CD1c-positive myeloid dendritic cell (primary cell): ENCODE data around the gene ZBTB6.
A peak's percentile ranks its signal among the peaks of the same experiment; 100 is the strongest.

ENCODE experiments used
- DNase-seq: peaks from one replicate; pipeline ENCODE4 v3.0.0-alpha.2; 2016; ENCODE audit errors: extremely low spot score

Gene ZBTB6

GRCh38 chr9:122912964-122913673, at the start of gene ZBTB6:
ZBTB6 (minus strand) TSS chr9:122913323; CDS start chr9:122912072, 1,251 bp downstream.
- DNase-seq = peak; percentile 84

GRCh38 chr9:122961139-122961538, 48.0 kb upstream of the ZBTB6 start:
- DNase-seq = no peak

- peak; percentile 32 for DNase-seq
These were observed 42.8 kb upstream of the ZBTB6 start for GRCh38 chr9:122955961-122956360.

GRCh38 chr9:122954253-122954691, 41.1 kb upstream of the ZBTB6 start:
- DNase-seq = no peak

GRCh38 chr9:122951056-122951455, 37.9 kb upstream of the ZBTB6 start:
- no peak for DNase-seq

- DNase-seq = no peak
These were observed 37.1 kb upstream of the ZBTB6 start for GRCh38 chr9:122950263-122950662.

GRCh38 chr9:122949696-122950095, 36.6 kb upstream of the ZBTB6 start:
- no peak for DNase-seq

GRCh38 chr9:122948313-122948712, 35.2 kb upstream of the ZBTB6 start:
- no peak for DNase-seq

- no peak for DNase-seq
These were observed 33.4 kb upstream of the ZBTB6 start for GRCh38 chr9:122946461-122947005.

- no peak for DNase-seq
These were observed 32.1 kb upstream of the ZBTB6 start for GRCh38 chr9:122944960-122945888.

GRCh38 chr9:122941582-122942234, 28.6 kb upstream of the ZBTB6 start:
- no peak for DNase-seq

- peak; percentile 98 for DNase-seq
These were observed 27.8 kb upstream of the ZBTB6 start, which contains the start of gene RABGAP1 for GRCh38 chr9:122940749-122941581. RABGAP1 (plus strand) TSS chr9:122941020; CDS start chr9:122957060, 16,040 bp downstream.

- no peak for DNase-seq
These were observed 27.3 kb upstream of the ZBTB6 start for GRCh38 chr9:122940454-122940748.

GRCh38 chr9:122939601-122940000, 26.5 kb upstream of the ZBTB6 start:
- peak; percentile 78 for DNase-seq

- no peak for DNase-seq
These were observed 23.8 kb upstream of the ZBTB6 start for GRCh38 chr9:122936883-122937282.

- no peak for DNase-seq
These were observed 23.3 kb upstream of the ZBTB6 start for GRCh38 chr9:122936464-122936863.

- peak; percentile 96 for DNase-seq
These were observed 18.4 kb upstream of the ZBTB6 start, which contains the start of gene ZBTB26 for GRCh38 chr9:122931226-122932121. ZBTB26 (minus strand) TSS chr9:122931512; CDS start chr9:122919934, 11,578 bp downstream.

- peak; percentile 50 for DNase-seq
These were observed 17.6 kb upstream of the ZBTB6 start for GRCh38 chr9:122930541-122931225.

GRCh38 chr9:122929796-122930354, 16.8 kb upstream of the ZBTB6 start:
- peak; percentile 78 for DNase-seq
